OCI-LY7 (cell line): ENCODE measurements around the gene CFAP58. TPM values are rescaled to one million over a fixed set of nuclear protein-coding genes. Genes with fewer than 3 reads are reported as not detected.

Experiments
- BruUV-seq: library from RNA; stranded (reverse); fragments of 400-500 nt; replicated peaks from 2 replicates; lab custom pipeline; 2021; lab: Mats Ljungman, UMichigan
- CTCF ChIA-PET: fragments of 300-600 bp; sonication (Branson Sonifier 250); formaldehyde crosslinking; loops from one replicate; lab custom pipeline; 2022; ENCODE audit warnings: antibody characterized with exemption; ENCODE audit not compliant: unreplicated experiment; lab: Charles Lee
- POLR2A ChIA-PET: fragments of 300-600 bp; sonication (Branson Sonifier 250); formaldehyde crosslinking; loops from one replicate; lab custom pipeline; 2022; ENCODE audit warnings: antibody characterized with exemption; lab: Charles Lee
- DNase-seq: peaks from one replicate; pipeline ENCODE4 v3.0.0-alpha.2; 2015; ENCODE audit warnings: low spot score
- H2AFZ ChIP-seq: fragments of 200-600 bp; sonication (generic), shearing (Covaris generic); 2 replicates; pipeline ENCODE4 v1.6.1; 2014; ENCODE audit warnings: mild to moderate bottlenecking, antibody characterized with exemption, low read length, moderate library complexity
- H3K27ac ChIP-seq: fragments of 200-600 bp; sonication (generic); 2 replicates; pipeline ENCODE4 v1.5.1; 2014; ENCODE audit warnings: mixed run types, low read depth, mild to moderate bottlenecking, moderate library complexity, low read length, inconsistent platforms; ENCODE audit not compliant: poor library complexity, severe bottlenecking
- H3K36me3 ChIP-seq: fragments of 200-600 bp; sonication (generic); 2 replicates; pipeline ENCODE4 v1.6.1; 2014; ENCODE audit warnings: mild to moderate bottlenecking, antibody characterized with exemption, low read length, moderate library complexity, mixed read lengths; ENCODE audit not compliant: insufficient read depth
- H3K4me1 ChIP-seq: fragments of 200-600 bp; sonication (generic); 2 replicates; pipeline ENCODE4 v1.5.1; 2014; ENCODE audit warnings: mild to moderate bottlenecking, low read length; ENCODE audit not compliant: insufficient read depth, poor library complexity, severe bottlenecking
- H3K4me2 ChIP-seq: fragments of 200-600 bp; sonication (generic); 2 replicates; pipeline ENCODE4 v1.6.1; 2014; ENCODE audit warnings: mild to moderate bottlenecking, low read length
- H3K4me3 ChIP-seq: fragments of 200-600 bp; sonication (generic); 2 replicates; pipeline ENCODE4 v1.5.1; 2014; ENCODE audit warnings: mild to moderate bottlenecking, low read depth, low read length; ENCODE audit not compliant: poor library complexity, severe bottlenecking
- H3K79me2 ChIP-seq: fragments of 200-600 bp; sonication (generic); 2 replicates; pipeline ENCODE4 v1.6.1; 2016; ENCODE audit warnings: low read depth, mild to moderate bottlenecking, low read length, moderate library complexity, mixed read lengths; ENCODE audit not compliant: insufficient read depth
- H3K9me2 ChIP-seq: fragments of 200-600 bp; sonication (generic); 2 replicates; pipeline ENCODE4 v1.6.1; 2016; ENCODE audit warnings: mild to moderate bottlenecking, low read length, mixed read lengths; ENCODE audit not compliant: insufficient read depth
- H3K9me3 ChIP-seq: fragments of 200-600 bp; sonication (generic); 2 replicates; pipeline ENCODE4 v1.6.1; 2014; ENCODE audit warnings: mild to moderate bottlenecking, mixed run types, low read length, mixed read lengths
- H4K20me1 ChIP-seq: fragments of 200-600 bp; sonication (generic); 2 replicates; pipeline ENCODE4 v1.6.1; 2014; ENCODE audit warnings: mild to moderate bottlenecking, antibody characterized with exemption, low read length, moderate library complexity, mixed read lengths; ENCODE audit not compliant: insufficient read depth
- EZH2phosphoT487 ChIP-seq: fragments of 200-600 bp; sonication (generic); IDR thresholded peaks from 2 replicates; pipeline ENCODE4 v1.6.1; 2018; ENCODE audit warnings: low read depth, borderline replicate concordance, mild to moderate bottlenecking, mixed run types, antibody characterized with exemption, low read length, moderate library complexity, mixed read lengths
- intact Hi-C: fragments of 100-400 bp; cut with micrococcal nuclease; formaldehyde crosslinking; loops from one replicate; pipeline ENCODE4 v1.10.0; 2022; ENCODE audit not compliant: unreplicated experiment
- total RNA-seq, 2 experiments: library from RNA; depleted of rRNA in 1 of 2; stranded (reverse); fragments of >200 nt in 1 of 2; shearing (Covaris generic) in 1 of 2; gene quantifications; 2 replicates each; pipeline ENCODE4 v1.2.3, GENCODE V29; 2014 to 2022
- TF ChIP-seq, protein P1 (sequence below): fragments of 200-600 bp; sonication (generic); conservative IDR thresholded peaks from 2 replicates; pipeline ENCODE4 v1.5.1; 2014; ENCODE audit warnings: mild to moderate bottlenecking, antibody characterized with exemption, low read length, moderate library complexity, mixed read lengths

Gene CFAP58
- total RNA-seq, 2 experiments from 2014 or later = 0.09 to 1.5 TPM

- H3K27ac ChIP-seq = no peak overlapping the region
- TF ChIP-seq, protein P1, sequence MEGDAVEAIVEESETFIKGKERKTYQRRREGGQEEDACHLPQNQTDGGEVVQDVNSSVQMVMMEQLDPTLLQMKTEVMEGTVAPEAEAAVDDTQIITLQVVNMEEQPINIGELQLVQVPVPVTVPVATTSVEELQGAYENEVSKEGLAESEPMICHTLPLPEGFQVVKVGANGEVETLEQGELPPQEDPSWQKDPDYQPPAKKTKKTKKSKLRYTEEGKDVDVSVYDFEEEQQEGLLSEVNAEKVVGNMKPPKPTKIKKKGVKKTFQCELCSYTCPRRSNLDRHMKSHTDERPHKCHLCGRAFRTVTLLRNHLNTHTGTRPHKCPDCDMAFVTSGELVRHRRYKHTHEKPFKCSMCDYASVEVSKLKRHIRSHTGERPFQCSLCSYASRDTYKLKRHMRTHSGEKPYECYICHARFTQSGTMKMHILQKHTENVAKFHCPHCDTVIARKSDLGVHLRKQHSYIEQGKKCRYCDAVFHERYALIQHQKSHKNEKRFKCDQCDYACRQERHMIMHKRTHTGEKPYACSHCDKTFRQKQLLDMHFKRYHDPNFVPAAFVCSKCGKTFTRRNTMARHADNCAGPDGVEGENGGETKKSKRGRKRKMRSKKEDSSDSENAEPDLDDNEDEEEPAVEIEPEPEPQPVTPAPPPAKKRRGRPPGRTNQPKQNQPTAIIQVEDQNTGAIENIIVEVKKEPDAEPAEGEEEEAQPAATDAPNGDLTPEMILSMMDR = no peak
- TF ChIP-seq EZH2phosphoT487 = no peak
- no peaks in the 10 kb centered on the region for H3K9me2 ChIP-seq
- H2AFZ ChIP-seq = no peak overlapping the region
- ChIA-PET CTCF (no interaction called here), POLR2A (no interaction called here)
- no peak overlapping the region for H3K4me3 ChIP-seq
- H3K4me1 ChIP-seq = no peaks in the 10 kb centered on the region
- intact Hi-C loops = no loop called here
- no peaks in the 10 kb centered on the region for H3K36me3 ChIP-seq
- BruUV-seq = no TSS peak
- no peak for DNase-seq
- no peaks in the 10 kb centered on the region for H4K20me1 ChIP-seq
- H3K9me3 ChIP-seq = no peaks in the 10 kb centered on the region
- H3K4me2 ChIP-seq = no peak overlapping the region
- no peaks in the 10 kb centered on the region for H3K79me2 ChIP-seq
Measured at GRCh38 chr10:104472957-104473745, 119.5 kb downstream of the CFAP58 start.

DNA sequence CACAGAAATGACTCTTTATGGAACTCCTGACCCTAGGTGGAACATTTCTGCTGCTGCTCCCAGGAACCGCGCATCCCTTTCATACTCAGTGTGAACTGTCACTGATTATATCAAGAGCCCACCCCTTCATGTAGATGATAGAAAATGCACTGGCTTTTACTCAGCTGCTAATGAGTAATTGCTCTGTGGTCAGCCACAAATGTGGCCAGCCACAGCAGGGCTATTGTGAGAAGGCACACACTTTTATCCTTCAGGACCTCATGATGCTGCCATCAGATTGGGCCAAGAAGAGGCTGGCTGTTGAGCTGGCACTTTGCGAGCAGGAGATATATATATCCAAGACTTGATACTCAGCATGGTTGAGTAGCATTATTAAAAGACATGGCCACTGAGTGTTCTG is 124.7 kb downstream of the CFAP58 start:
- Histone ChIP-seq H3K27ac (no peak overlapping the region), H3K4me1 (no peaks in the 10 kb centered on the region), H3K79me2 (no peaks in the 10 kb centered on the region), H3K9me2 (no peaks in the 10 kb centered on the region), H3K36me3 (no peaks in the 10 kb centered on the region), H3K4me2 (no peak overlapping the region), H3K4me3 (no peak overlapping the region), H2AFZ (no peak overlapping the region), H3K9me3 (no peaks in the 10 kb centered on the region), H4K20me1 (no peaks in the 10 kb centered on the region)
- ChIA-PET POLR2A (no interaction called here), CTCF (no interaction called here)
- intact Hi-C loops = no loop called here
- TF ChIP-seq, protein P1 = no peak
- no peak for TF ChIP-seq EZH2phosphoT487
- BruUV-seq = no TSS peak
- DNase-seq = no peak

DNA sequence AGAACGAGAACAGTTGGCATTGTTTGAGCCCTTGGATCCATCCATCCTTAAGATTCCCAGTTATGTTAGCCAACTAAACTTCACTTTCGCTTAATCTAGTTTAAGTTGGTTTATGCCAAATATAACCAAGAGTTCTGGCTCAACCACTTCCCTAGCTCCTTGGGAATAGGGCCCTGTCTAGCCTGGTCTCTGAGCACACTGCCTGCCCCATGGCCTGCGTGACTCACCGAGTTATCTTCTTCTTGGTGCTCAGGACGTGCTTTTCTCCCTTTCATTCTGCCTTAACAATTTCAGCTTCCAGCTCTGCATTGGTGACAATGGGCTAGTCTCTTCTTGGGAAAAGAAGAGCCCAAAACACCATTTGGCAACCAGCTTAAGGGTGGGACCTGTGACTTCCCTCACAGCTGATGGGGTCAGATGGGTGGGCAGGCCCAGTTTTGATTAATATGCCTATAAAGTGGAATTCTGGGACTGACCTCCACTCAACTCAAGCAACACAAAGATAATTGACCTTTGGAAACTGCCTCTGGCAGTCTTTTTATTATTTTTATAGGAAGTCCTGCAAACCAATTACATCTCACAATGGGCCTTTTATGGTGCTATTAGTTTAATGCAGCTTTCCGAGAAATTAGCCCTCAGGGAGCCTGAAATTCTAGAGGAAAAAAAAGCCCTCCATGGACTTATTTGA is 126.4 kb downstream of the CFAP58 start:
- no peak overlapping the region for H3K4me2 ChIP-seq
- TF ChIP-seq, protein P1 = no peak
- no peak for TF ChIP-seq EZH2phosphoT487
- intact Hi-C loops = no loop called here
- no peak overlapping the region for H3K4me3 ChIP-seq
- no peaks in the 10 kb centered on the region for H3K9me3 ChIP-seq
- BruUV-seq = no TSS peak
- no peaks in the 10 kb centered on the region for H3K4me1 ChIP-seq
- no peaks in the 10 kb centered on the region for H3K9me2 ChIP-seq
- DNase-seq = no peak
- no peak overlapping the region for H3K27ac ChIP-seq
- ChIA-PET POLR2A (no interaction called here), CTCF (no interaction called here)
- no peak overlapping the region for H2AFZ ChIP-seq
- H3K36me3 ChIP-seq = no peaks in the 10 kb centered on the region
- no peaks in the 10 kb centered on the region for H4K20me1 ChIP-seq
- H3K79me2 ChIP-seq = no peaks in the 10 kb centered on the region
